ENCODE data around the gene GZMM.

DNA sequence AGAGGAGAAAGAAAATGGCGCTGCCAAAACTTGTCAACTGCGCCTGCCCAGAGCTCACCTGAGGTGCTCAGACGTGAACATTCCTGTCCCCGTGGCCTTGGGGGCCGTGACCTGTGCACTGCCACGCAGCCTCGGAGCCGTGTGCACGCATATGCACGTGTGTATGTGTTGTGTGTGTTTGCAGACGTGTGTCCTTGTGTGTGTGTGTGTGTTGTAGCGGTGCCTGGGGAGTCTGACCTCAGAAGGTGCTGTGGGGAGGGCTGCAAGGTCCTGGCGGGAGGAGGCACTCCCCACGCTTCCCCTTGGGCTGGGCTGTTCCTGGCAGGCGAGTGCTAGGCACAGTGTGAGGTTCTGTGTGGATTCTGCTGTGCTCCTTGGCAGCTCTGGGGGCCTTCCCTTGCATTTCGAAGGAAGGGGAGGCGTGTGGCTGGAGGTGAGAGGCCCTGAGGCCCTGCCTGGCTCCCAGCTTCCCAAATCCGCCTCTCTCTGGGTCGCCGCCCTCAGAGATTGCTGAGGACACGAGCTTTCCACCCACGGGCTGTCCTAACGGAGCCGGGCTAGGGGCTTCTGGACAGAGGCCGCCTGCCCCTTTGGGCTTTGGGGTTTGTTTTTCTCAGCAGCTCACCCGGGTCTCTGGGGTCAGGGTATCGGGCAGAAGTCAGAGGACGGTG, 33.0 kb downstream of the GZMM start:
- TF ChIP-seq GATA2 (IDR thresholded peaks at IDR 0.05; ENCODE audit: low read depth, low read length) (no peak), GATA3 (IDR thresholded peaks at IDR 0.05; ENCODE audit: low read depth, low read length) (no peak)
